K562 (cell line): ENCODE measurements around the gene OR7G1. TPM values are rescaled to one million over a fixed set of nuclear protein-coding genes. Genes with fewer than 3 reads are reported as not detected.

Experiments
- ATAC-seq: fragments of 200-7000 bp; cut with Tn5 transposase; 3 replicates; pipeline ENCODE4 v1.9.1; 2020; ENCODE audit warnings: moderate library complexity
- BruUV-seq: library from RNA; stranded (reverse); fragments of 400-500 nt; replicated peaks from 2 replicates; lab custom pipeline; 2021; lab: Mats Ljungman, UMichigan
- CTCF ChIA-PET: fragments of 300-600 bp; formaldehyde crosslinking; extraction: SDS; loops from one replicate; lab custom pipeline; 2021; ENCODE audit warnings: low intra/inter-chr PET ratio; lab: Yijun Ruan, JAX
- POLR2A ChIA-PET: fragments of 300-600, 350-650 bp; sonication (Branson Sonifier 250); formaldehyde crosslinking; extraction: SDS; loops from one replicate; lab custom pipeline; 2021; ENCODE audit warnings: antibody characterized with exemption, inconsistent platforms; lab: Yijun Ruan, JAX
- DNase-seq, 4 experiments: peaks; one replicate each; pipeline versions ENCODE4 v3.0.0 to v3.0.0-alpha.2; 2011 to 2018; ENCODE audit warnings: low spot score in 3 of 4, mixed read lengths in 3 of 4; ENCODE audit errors: extremely low read depth in 1 of 4
- FAIRE-seq: peaks from 2 replicates; lab custom pipeline; 2011; peaks lifted over from hg19 to GRCh38; lab: Jason Lieb, UNC
- H2AFZ ChIP-seq: 2 replicates; pipeline ENCODE4 v1.6.0; 2011; ENCODE audit warnings: low read depth, low read length, control low read depth, inconsistent platforms
- H3K27ac ChIP-seq: fragments of 200-600 bp; 3 replicates; pipeline ENCODE4 v1.8.0; 2011; ENCODE audit warnings: low read depth, mild to moderate bottlenecking, control low read depth, inconsistent platforms, low read length, moderate library complexity, mixed read lengths; ENCODE audit errors: extremely low read depth
- H3K27me3 ChIP-seq, 2 experiments: fragments of 300-600 bp in 1 of 2; 2 replicates in 1 of 2; 3 replicates in 1 of 2; pipeline versions ENCODE4 v1.6.0 to v1.8.0; 2011; ENCODE audit warnings: inconsistent platforms in 2 of 2, low read length in 2 of 2, mild to moderate bottlenecking in 1 of 2, mixed read lengths in 1 of 2, moderate library complexity in 1 of 2; ENCODE audit not compliant: control insufficient read depth in 2 of 2, insufficient read depth in 2 of 2
- H3K36me3 ChIP-seq: fragments of 300-600 bp; 3 replicates; pipeline ENCODE4 v1.8.0; 2011; ENCODE audit warnings: mild to moderate bottlenecking, low read length, inconsistent platforms; ENCODE audit not compliant: control insufficient read depth, insufficient read depth
- H3K4me1 ChIP-seq, 2 experiments: fragments of 200-600 bp in 1 of 2; replicated peaks in 1 of 2; 2 replicates in 1 of 2; 3 replicates in 1 of 2; pipeline versions ENCODE4 v1.5.1 to v1.8.0; 2011; ENCODE audit warnings: inconsistent platforms in 2 of 2, low read length in 2 of 2, mild to moderate bottlenecking in 1 of 2, mixed read lengths in 1 of 2, moderate library complexity in 1 of 2; ENCODE audit not compliant: control insufficient read depth in 2 of 2, insufficient read depth in 2 of 2
- H3K4me2 ChIP-seq: 2 replicates; pipeline ENCODE4 v1.6.1; 2011; ENCODE audit warnings: low read length, control low read depth, inconsistent platforms, mixed read lengths; ENCODE audit not compliant: insufficient read depth
- H3K4me3 ChIP-seq: fragments of 200-600 bp; sonication (generic), shearing (Covaris generic); 2 replicates; pipeline ENCODE4 v1.5.1; 2016; ENCODE audit warnings: control low read depth, inconsistent platforms
- H3K79me2 ChIP-seq: fragments of 200-600 bp; 3 replicates; pipeline ENCODE4 v1.8.0; 2011; ENCODE audit warnings: low read length, inconsistent platforms; ENCODE audit not compliant: control insufficient read depth, insufficient read depth
- H3K9ac ChIP-seq, 2 experiments: 2 replicates each; pipeline versions ENCODE4 v1.6.0 to v1.6.1; 2011; ENCODE audit warnings: low read depth in 2 of 2, low read length in 2 of 2, control low read depth in 1 of 2, inconsistent platforms in 1 of 2, mild to moderate bottlenecking in 1 of 2, mixed read lengths in 1 of 2; ENCODE audit not compliant: insufficient read depth in 1 of 2
- H3K9me1 ChIP-seq: one replicate; pipeline ENCODE4 v1.6.0; 2011; ENCODE audit warnings: inconsistent platforms, mild to moderate bottlenecking, low read length, moderate library complexity; ENCODE audit not compliant: control insufficient read depth, insufficient read depth
- H3K9me3 ChIP-seq: replicated peaks from 2 replicates; pipeline ENCODE4 v1.5.1; 2011; ENCODE audit warnings: low read depth, low read length, inconsistent platforms; ENCODE audit not compliant: control insufficient read depth, insufficient read depth
- H4K20me1 ChIP-seq: replicated peaks from 2 replicates; pipeline ENCODE4 v1.6.1; 2011; ENCODE audit warnings: low read length, inconsistent platforms, mixed read lengths; ENCODE audit not compliant: control insufficient read depth, insufficient read depth
- CHD2 ChIP-seq: IDR thresholded peaks from 2 replicates; pipeline ENCODE4 v1.6.1; 2011; ENCODE audit warnings: low read depth, low read length
- CREBBP ChIP-seq: IDR thresholded peaks from one replicate; pipeline ENCODE4 v1.6.1; 2012; ENCODE audit warnings: low read depth, mild to moderate bottlenecking, control low read depth, inconsistent platforms, low read length
- ETV1 ChIP-seq: fragments of 450-650 bp; conservative IDR thresholded peaks from 2 replicates; pipeline ENCODE4 v1.6.1; 2016; ENCODE audit warnings: missing genetic modification characterization, control low read depth, low read depth, missing compliant biosample characterization
- FOXK2 ChIP-seq, 2 experiments: fragments of 450-650 bp; IDR thresholded peaks in 1 of 2; conservative IDR thresholded peaks in 1 of 2; 2 replicates each; pipeline ENCODE4 v1.6.1; 2016; ENCODE audit warnings: low read depth in 2 of 2, mild to moderate bottlenecking in 1 of 2
- HCFC1 ChIP-seq: IDR thresholded peaks from 2 replicates; pipeline ENCODE4 v1.6.1; 2012; ENCODE audit warnings: low read depth, low read length, improper control_type of control experiment
- NCOA6 ChIP-seq: fragments of 450-650 bp; IDR thresholded peaks from 2 replicates; pipeline ENCODE4 v1.6.1; 2017; ENCODE audit warnings: mild to moderate bottlenecking
- NR4A1 ChIP-seq, 2 experiments: fragments of 250-450 bp in 1 of 2; fragments of 450-650 bp in 1 of 2; sonication (Bioruptor Pico) in 1 of 2; IDR thresholded peaks; 2 replicates each; pipeline versions ENCODE4 v1.4.0 to v1.6.1; 2016 to 2020; ENCODE audit warnings: mild to moderate bottlenecking in 2 of 2, missing compliant biosample characterization in 1 of 2, missing genetic modification characterization in 1 of 2, moderate library complexity in 1 of 2
- PPARD ChIP-seq: fragments of 250-450 bp; sonication (Bioruptor Pico); IDR thresholded peaks from 2 replicates; pipeline ENCODE4 v1.8.0; 2022; ENCODE audit warnings: inconsistent platforms, mild to moderate bottlenecking, moderate library complexity
- WHSC1 ChIP-seq: IDR thresholded peaks from one replicate; pipeline ENCODE4 v1.6.1; 2012; ENCODE audit warnings: low read length, control low read depth, inconsistent platforms
- WGBS: fragments of 100-300 bp; shearing (Covaris generic); methylation state at CpG from one replicate; pipeline ENCODE4 v1.1.6; 2016; ENCODE audit warnings: low coverage, mixed read lengths; ENCODE audit not compliant: insufficient coverage; ENCODE audit errors: missing lambda C conversion rate; 5-methylcytosine and 5-hydroxymethylcytosine counted together
- in situ Hi-C: fragments of 300-500 bp; cut with MboI; formaldehyde crosslinking; loops from 4 replicates; pipeline ENCODE4 v1.15.0; 2018; ENCODE audit warnings: inconsistent platforms, mixed read lengths
- intact Hi-C: fragments of 100-400 bp; cut with micrococcal nuclease; formaldehyde crosslinking; loops from 2 replicates; pipeline ENCODE4 v1.14.2; 2022
- polyA plus RNA-seq, 8 experiments: library from polyadenylated mRNA; depleted of rRNA in 4 of 8; stranded (reverse) in 5 of 8; unstranded in 3 of 8; fragments of >200 nt; fragmentation: Nextera tagmentation in 2 of 8; fragmentation: Illumina TruSeq in 1 of 8; extraction: Ambion mirVana in 2 of 8; extraction: Trizol in 1 of 8; gene quantifications; 2 replicates each; pipeline versions ENCODE4 v1.2.1 to v1.2.3, GENCODE V29; 2011 to 2014; ENCODE audit warnings: inconsistent platforms in 1 of 8, missing spikeins in 1 of 8
- total RNA-seq, 7 experiments: library from RNA; depleted of rRNA in 6 of 7; stranded (reverse); fragments of >200 nt in 6 of 7; fragmentation: Illumina TruSeq in 2 of 7; extraction: Trizol in 2 of 7; gene quantifications; 2 replicates each; pipeline versions ENCODE4 v1.2.1 to v1.2.3, GENCODE V29; 2011 to 2021; ENCODE audit warnings: low replicate concordance in 1 of 7
- TF ChIP-seq, protein P1 (sequence below): fragments of 250-450 bp; sonication (Bioruptor Pico); IDR thresholded peaks from 2 replicates; pipeline ENCODE4 v1.8.0; 2022; ENCODE audit warnings: inconsistent platforms, mild to moderate bottlenecking, moderate library complexity, borderline replicate concordance

OR7G1 gene
- total and polyA plus RNA-seq, 9 of the 15 experiments (the other 6 are each of a cell fraction or from before 2014, with no cell fraction given) = not detected

DNA sequence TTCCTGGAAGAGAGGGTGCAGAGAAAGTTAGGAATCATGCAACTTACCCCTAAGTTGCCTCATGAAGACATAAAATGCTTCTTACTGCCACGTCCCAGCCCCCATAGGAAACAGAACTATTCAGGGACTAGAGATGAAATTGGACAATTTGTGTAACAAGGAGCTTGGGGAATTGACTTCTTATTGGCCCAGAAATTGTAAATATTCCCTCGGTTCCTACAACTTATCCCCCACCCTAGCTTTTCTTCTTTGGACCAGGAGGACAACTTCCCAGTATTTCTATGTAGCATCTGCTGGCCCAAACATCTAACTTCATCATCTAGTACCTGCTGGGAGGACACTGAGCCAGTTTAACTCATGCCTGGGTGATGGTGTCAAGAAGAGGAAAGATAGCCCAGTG lies 28.8 kb downstream of the OR7G1 start, which contains the start of gene OR1M1:
Gene OR1M1, plus strand, starts transcription at position 301 of the 400 bp plus-strand sequence. CDS start 6,184 bp downstream, outside the sequence.
- DNase-seq = no peak
- ChIA-PET CTCF (no interaction called here), POLR2A (no interaction called here)
- in situ Hi-C loops (loop anchor here (25.0 kb wide), 1 partner anchor 324 kb away; no protein-coding TSS in a partner anchor), intact Hi-C loops (no loop called here)
- Histone ChIP-seq H4K20me1 (no peaks in the 10 kb centered on the region), H3K27ac (no peak within 1 kb of the TSS), H3K4me3 (no peak within 1 kb of the TSS), H3K36me3 (no peaks in the 10 kb centered on the region), H3K79me2 (no peaks in the 10 kb centered on the region), H3K4me2 (no peak within 1 kb of the TSS), H3K9me1 (no peaks in the 10 kb centered on the region), H3K4me1 (no peaks in the 10 kb centered on the region), H3K9ac (no peak within 1 kb of the TSS), H3K27me3 (peaks cover 11 to 15% of the 10 kb centered on the region in 2 experiments; a peak in 4 of 5 replicates), H2AFZ (no peak within 1 kb of the TSS), H3K9me3 (no peaks in the 10 kb centered on the region)
- ATAC-seq = no peak
- TF ChIP-seq ETV1 (tag) (no peak), FOXK2 (conservative IDR thresholded peaks at IDR 0.05 in 1 of 2, IDR thresholded peaks at IDR 0.05 in 1 of 2; ENCODE audit: low read depth in 2 of 2) (no peak), CHD2 (no peak), HCFC1 (no peak), NR4A1 (CRISPR knock-in tag; IDR thresholded peaks at IDR 0.05) (no peak), NR4A1 (tag; IDR thresholded peaks at IDR 0.05) (no peak), CREBBP (no peak), NCOA6 (no peak), WHSC1 (no peak), PPARD (no peak)
- TF ChIP-seq, protein P1, sequence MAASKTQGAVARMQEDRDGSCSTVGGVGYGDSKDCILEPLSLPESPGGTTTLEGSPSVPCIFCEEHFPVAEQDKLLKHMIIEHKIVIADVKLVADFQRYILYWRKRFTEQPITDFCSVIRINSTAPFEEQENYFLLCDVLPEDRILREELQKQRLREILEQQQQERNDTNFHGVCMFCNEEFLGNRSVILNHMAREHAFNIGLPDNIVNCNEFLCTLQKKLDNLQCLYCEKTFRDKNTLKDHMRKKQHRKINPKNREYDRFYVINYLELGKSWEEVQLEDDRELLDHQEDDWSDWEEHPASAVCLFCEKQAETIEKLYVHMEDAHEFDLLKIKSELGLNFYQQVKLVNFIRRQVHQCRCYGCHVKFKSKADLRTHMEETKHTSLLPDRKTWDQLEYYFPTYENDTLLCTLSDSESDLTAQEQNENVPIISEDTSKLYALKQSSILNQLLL (CRISPR knock-in tag) = no peak
- WGBS = 4% methylated on average over 2 of the region's 2 CpGs
- no peak for FAIRE-seq
- BruUV-seq = no TSS peak
